ENCODE data around the gene NFIA.

Gene NFIA

DNA sequence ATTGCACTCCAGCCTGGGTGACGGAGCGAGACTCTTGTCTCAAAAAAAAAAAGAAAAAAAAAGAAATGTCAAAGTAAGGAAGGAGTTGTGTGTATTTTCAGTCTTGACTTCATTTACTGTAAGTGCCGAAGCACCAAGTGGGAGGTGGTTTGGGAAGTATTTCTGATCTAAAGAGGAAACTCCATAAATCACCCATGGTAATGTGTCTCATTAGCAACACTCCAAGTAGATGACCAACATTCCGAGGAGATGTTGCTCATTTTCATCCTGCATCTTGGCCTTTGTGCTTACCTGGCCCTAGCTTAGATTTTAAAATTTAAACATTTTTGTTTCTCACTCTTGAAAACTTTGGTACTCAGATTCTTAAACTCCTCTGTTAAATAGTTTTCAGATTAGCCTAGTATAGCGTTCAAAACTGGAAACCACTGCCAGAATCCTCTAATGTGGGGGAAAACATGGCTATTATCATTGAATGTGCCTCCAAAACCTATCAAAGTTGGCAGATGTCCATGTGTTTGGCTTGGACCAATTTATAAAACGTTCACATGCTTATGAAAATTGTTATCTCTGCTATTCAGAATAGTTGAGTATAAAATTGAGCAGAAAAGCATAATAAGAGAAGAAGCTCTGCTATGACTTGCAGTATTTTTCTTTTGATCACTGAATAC lies 110.4 kb downstream of the NFIA start:
- H3K4me3 ChIP-seq (ENCODE audit: low read length) = no peak overlapping the region
- DNase-seq (ENCODE audit: low read depth) = no peak
- TF ChIP-seq, protein P1, sequence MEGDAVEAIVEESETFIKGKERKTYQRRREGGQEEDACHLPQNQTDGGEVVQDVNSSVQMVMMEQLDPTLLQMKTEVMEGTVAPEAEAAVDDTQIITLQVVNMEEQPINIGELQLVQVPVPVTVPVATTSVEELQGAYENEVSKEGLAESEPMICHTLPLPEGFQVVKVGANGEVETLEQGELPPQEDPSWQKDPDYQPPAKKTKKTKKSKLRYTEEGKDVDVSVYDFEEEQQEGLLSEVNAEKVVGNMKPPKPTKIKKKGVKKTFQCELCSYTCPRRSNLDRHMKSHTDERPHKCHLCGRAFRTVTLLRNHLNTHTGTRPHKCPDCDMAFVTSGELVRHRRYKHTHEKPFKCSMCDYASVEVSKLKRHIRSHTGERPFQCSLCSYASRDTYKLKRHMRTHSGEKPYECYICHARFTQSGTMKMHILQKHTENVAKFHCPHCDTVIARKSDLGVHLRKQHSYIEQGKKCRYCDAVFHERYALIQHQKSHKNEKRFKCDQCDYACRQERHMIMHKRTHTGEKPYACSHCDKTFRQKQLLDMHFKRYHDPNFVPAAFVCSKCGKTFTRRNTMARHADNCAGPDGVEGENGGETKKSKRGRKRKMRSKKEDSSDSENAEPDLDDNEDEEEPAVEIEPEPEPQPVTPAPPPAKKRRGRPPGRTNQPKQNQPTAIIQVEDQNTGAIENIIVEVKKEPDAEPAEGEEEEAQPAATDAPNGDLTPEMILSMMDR (conservative IDR thresholded peaks at IDR 0.05; ENCODE audit: low read length) = no peak

DNA sequence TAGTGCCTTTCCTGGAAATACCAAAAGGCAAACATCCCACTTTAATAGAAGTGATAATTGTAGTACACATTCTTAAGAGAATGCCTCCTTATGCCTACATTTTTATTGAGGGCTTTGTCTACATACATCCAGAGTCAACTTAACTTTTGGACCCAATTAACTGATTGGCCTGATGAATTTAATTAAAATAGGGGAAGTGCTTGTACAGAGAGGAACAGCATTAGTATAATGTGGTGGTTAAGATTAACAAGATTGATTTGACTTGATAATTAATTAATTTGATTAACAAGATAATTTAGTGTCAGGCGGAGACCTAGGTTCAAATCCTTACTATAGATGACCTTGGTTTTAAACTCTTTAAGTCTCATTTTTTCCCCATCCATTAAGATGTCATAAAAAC lies 111.4 kb downstream of the NFIA start:
- H3K4me3 ChIP-seq (ENCODE audit: low read length) = no peak overlapping the region
- no peak for DNase-seq (ENCODE audit: low read depth)
- TF ChIP-seq, protein P1 (conservative IDR thresholded peaks at IDR 0.05; ENCODE audit: low read length) = no peak

DNA sequence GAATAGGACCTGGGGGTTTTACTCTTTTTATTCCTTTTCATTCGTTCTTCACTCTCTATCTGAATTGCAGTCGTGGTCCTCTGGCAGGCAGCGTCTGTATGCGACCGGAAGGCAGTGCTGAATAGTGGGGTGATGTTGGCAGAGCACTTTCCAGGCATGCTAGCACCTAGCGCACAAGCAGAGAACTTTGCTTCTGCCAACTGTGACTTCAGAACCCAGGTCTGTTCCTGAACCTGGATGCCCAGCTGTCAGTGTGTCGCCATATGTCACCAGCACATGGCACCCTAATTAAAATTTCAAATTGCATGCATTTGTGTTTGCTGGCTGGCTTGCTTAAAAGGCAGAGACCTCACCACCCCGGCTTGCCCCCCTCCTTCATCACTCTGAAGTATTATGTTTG lies 116.2 kb downstream of the NFIA start:
- no peak overlapping the region for H3K4me3 ChIP-seq (ENCODE audit: low read length)
- DNase-seq (ENCODE audit: low read depth) = no peak
- TF ChIP-seq, protein P1 (conservative IDR thresholded peaks at IDR 0.05; ENCODE audit: low read length) = no peak

DNA sequence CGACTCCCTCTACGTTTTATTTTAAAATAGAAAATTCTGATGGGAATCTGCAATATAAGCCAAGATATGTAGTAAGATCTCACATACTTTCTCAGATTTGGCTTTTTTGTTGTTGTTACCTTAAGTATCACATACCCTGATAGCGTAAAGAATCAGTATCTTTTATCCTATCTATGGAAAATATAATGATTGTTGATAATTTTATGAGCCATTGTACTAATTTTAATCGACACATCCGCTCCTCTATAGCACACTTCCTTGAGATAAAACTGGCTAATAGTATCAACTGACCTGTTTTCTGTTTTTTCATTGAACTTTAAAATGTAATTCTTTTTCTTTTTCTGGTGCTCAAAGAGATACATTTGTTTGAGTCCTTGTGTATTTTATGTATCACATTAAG lies 118.7 kb downstream of the NFIA start:
- TF ChIP-seq, protein P1 (conservative IDR thresholded peaks at IDR 0.05; ENCODE audit: low read length) = no peak
- no peak overlapping the region for H3K4me3 ChIP-seq (ENCODE audit: low read length)
- DNase-seq (ENCODE audit: low read depth) = no peak

DNA sequence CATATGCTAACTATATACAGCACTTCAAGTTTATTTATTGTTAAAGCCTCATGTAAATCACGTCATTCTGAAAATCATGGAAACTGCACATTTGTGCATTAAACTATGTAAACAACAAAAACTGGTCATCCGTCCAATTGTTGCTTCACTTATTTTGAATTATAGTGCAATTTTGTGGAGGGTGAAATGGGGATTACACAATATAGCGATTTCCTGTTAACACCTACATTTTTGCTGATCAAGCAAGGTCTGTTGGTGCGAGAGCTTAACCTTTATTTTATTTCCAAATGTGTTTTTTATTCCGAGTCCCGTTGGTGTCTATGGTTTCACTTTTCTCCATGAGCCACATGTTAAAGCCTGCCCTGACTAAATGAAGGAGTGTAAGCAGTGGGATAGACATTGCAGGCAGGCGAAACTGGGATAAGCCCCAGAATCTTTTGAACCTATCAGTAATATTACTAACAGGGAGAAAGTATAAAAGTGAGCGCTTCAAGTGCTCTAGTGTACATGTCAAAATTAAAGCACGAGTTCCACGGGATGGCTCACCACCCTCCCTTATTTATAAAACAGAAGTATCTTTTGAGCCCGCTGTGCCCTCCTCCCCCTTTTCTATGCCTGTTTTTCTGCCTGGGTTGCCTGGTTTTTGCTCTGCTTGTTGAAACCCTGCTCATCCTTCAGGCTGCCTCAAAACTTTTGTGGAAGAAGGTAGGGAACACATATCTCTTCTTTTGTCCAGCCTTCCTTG lies 120.7 kb downstream of the NFIA start:
- peak overlapping the region; percentile 49 for H3K4me3 ChIP-seq (ENCODE audit: low read length)
- TF ChIP-seq, protein P1 (conservative IDR thresholded peaks at IDR 0.05; ENCODE audit: low read length) = no peak
- peak; percentile 57 for DNase-seq (ENCODE audit: low read depth)

DNA sequence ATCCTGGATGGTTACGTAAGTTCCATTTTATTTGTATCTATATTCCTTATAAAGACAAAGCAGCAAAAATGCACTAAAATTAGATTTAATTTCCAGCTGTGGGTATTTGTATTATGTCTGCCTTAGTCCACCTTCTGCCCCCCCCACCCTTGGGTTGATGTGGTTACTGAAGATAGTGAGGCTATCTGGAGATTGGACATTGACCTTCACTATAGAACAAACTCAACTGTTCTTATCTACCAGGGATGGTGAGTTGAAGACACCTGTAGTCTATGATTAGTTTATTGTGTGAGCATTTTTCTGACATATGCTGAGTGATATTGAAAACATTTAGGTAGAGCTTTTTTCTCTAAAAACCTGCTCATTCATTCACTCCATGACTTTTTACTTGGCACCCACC lies 122.2 kb downstream of the NFIA start:
- no peak for DNase-seq (ENCODE audit: low read depth)
- TF ChIP-seq, protein P1 (conservative IDR thresholded peaks at IDR 0.05; ENCODE audit: low read length) = no peak

DNA sequence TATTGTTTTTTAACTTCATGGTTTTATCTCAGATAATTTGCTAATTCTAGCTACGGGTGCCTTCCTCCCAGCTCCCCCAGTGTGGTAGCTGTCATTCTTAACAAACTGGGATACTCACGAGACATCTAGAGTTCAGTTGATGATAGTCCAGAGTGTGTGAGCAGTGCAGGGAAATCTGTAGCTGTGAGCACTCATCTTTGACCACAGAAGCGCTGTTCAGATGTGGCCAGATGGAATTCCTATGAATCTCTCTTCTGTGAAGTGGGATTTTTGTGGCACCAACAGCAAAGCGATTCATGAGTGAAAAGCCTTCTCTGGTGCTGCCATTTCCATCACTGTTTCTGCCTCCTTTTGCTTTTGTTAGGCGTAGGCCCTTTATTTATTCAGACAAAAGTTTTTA lies 125.1 kb downstream of the NFIA start:
- H3K4me3 ChIP-seq (ENCODE audit: low read length) = no peak overlapping the region
- peak; percentile 2 for DNase-seq (ENCODE audit: low read depth)
- TF ChIP-seq, protein P1 (conservative IDR thresholded peaks at IDR 0.05; ENCODE audit: low read length) = no peak

More for the DNA sequence above, 122.2 kb downstream of the NFIA start:
- H3K4me3 ChIP-seq (ENCODE audit: low read length) = no peak overlapping the region

All from AG10803 (cell line).